DND-41 (cell line): ENCODE data around the gene FYB1.

Experiments
- ATAC-seq: fragments of 200-7000 bp; cut with Tn5 transposase; 3 replicates; pipeline ENCODE4 v1.9.1; 2021; ENCODE audit warnings: low read depth; ENCODE audit not compliant: insufficient read depth
- DNase-seq: peaks from one replicate; pipeline ENCODE4 v3.0.0-alpha.2; 2020
- H2AFZ ChIP-seq: 2 replicates; pipeline ENCODE4 v1.6.0; 2012; ENCODE audit warnings: low read depth, low read length
- H3K27ac ChIP-seq: 2 replicates; pipeline ENCODE4 v1.5.1; 2012; ENCODE audit warnings: low read length, inconsistent platforms
- H3K27me3 ChIP-seq: fragments of 200-600 bp; sonication (generic); 2 replicates; pipeline ENCODE4 v1.6.0; 2012; ENCODE audit warnings: low read length, mild to moderate bottlenecking, inconsistent platforms; ENCODE audit not compliant: insufficient read depth, poor library complexity
- H3K36me3 ChIP-seq: 2 replicates; pipeline ENCODE4 v1.5.1; 2012; ENCODE audit warnings: low read length, inconsistent platforms; ENCODE audit not compliant: insufficient read depth
- H3K4me1 ChIP-seq: 2 replicates; pipeline ENCODE4 v1.5.1; 2012; ENCODE audit warnings: mild to moderate bottlenecking, low read length; ENCODE audit not compliant: insufficient read depth
- H3K4me2 ChIP-seq: 2 replicates; pipeline ENCODE4 v1.6.0; 2012; ENCODE audit warnings: mild to moderate bottlenecking, moderate library complexity, low read length, inconsistent platforms; ENCODE audit not compliant: insufficient read depth
- H3K4me3 ChIP-seq, 2 experiments: fragments of 200-600 bp in 1 of 2; shearing (Covaris generic) in 1 of 2; 2 replicates each; pipeline ENCODE4 v1.5.1; 2012 to 2016; ENCODE audit warnings: inconsistent platforms in 2 of 2, low read length in 2 of 2, mild to moderate bottlenecking in 2 of 2, low read depth in 1 of 2, moderate library complexity in 1 of 2
- H3K79me2 ChIP-seq: 2 replicates; pipeline ENCODE4 v1.6.0; 2012; ENCODE audit warnings: low read length, inconsistent platforms; ENCODE audit not compliant: insufficient read depth
- H3K9ac ChIP-seq: 2 replicates; pipeline ENCODE4 v1.6.0; 2012; ENCODE audit warnings: low read depth, mild to moderate bottlenecking, inconsistent platforms, low read length, moderate library complexity
- H3K9me3 ChIP-seq: 2 replicates; pipeline ENCODE4 v1.5.1; 2012; ENCODE audit warnings: low read length, moderate library complexity, mild to moderate bottlenecking, inconsistent platforms; ENCODE audit not compliant: insufficient read depth, severe bottlenecking
- H4K20me1 ChIP-seq: 2 replicates; pipeline ENCODE4 v1.6.0; 2012; ENCODE audit warnings: low read length; ENCODE audit not compliant: insufficient read depth
- EZH2 ChIP-seq: IDR thresholded peaks from 3 replicates; pipeline ENCODE4 v1.6.1; 2012; ENCODE audit warnings: borderline replicate concordance, low read depth, mild to moderate bottlenecking, moderate library complexity, low read length, inconsistent platforms; ENCODE audit not compliant: severe bottlenecking
- TF ChIP-seq, protein P1 (sequence below): IDR thresholded peaks from 2 replicates; pipeline ENCODE4 v1.5.1; 2012; ENCODE audit warnings: borderline replicate concordance, low read length, moderate library complexity, mild to moderate bottlenecking; ENCODE audit not compliant: poor library complexity, severe bottlenecking; ENCODE audit errors: extremely low read depth

FYB1 gene

GRCh38 chr5:39226558-39226957, 7.2 kb upstream of the FYB1 start:
- H2AFZ ChIP-seq, result no peak overlapping the region
- no peaks in the 10 kb centered on the region for H3K36me3 ChIP-seq
- H3K27ac ChIP-seq, result no peak overlapping the region
- no peak for ATAC-seq
- peaks cover 8% of the 10 kb centered on the region for H3K4me1 ChIP-seq
- H3K79me2 ChIP-seq, result no peaks in the 10 kb centered on the region
- DNase-seq, result no peak
- H3K4me2 ChIP-seq, result no peak overlapping the region
- H3K27me3 ChIP-seq, result no peaks in the 10 kb centered on the region
- H4K20me1 ChIP-seq, result no peaks in the 10 kb centered on the region
- TF ChIP-seq, protein P1, sequence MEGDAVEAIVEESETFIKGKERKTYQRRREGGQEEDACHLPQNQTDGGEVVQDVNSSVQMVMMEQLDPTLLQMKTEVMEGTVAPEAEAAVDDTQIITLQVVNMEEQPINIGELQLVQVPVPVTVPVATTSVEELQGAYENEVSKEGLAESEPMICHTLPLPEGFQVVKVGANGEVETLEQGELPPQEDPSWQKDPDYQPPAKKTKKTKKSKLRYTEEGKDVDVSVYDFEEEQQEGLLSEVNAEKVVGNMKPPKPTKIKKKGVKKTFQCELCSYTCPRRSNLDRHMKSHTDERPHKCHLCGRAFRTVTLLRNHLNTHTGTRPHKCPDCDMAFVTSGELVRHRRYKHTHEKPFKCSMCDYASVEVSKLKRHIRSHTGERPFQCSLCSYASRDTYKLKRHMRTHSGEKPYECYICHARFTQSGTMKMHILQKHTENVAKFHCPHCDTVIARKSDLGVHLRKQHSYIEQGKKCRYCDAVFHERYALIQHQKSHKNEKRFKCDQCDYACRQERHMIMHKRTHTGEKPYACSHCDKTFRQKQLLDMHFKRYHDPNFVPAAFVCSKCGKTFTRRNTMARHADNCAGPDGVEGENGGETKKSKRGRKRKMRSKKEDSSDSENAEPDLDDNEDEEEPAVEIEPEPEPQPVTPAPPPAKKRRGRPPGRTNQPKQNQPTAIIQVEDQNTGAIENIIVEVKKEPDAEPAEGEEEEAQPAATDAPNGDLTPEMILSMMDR, result no peak
- no peak for TF ChIP-seq EZH2
- no peak overlapping the region for H3K4me3 ChIP-seq
- H3K9me3 ChIP-seq, result no peaks in the 10 kb centered on the region
- H3K9ac ChIP-seq, result no peak overlapping the region

DNA sequence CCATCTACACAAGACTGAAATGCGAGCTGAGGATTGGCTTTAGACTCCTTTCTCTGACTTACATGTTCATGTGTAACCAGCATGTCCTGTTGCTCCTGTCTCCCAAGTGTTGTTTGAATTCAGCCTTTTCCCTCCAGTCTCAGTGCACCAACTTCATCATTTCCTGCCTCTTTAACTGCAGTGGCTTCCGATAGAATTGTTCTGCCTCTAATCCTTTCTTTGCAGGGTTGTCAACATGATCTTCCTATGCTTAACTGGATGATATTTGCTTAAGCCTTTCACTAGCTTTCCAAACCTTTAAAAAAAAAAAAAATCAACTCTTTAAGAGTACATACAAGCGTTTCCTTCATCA, 6.7 kb upstream of the FYB1 start:
- Histone ChIP-seq H3K4me3 (no peak overlapping the region), H3K9me3 (no peaks in the 10 kb centered on the region), H3K4me1 (peaks cover 8% of the 10 kb centered on the region), H3K36me3 (no peaks in the 10 kb centered on the region), H3K4me2 (no peak overlapping the region), H4K20me1 (no peaks in the 10 kb centered on the region), H3K79me2 (no peaks in the 10 kb centered on the region), H2AFZ (peak overlapping the region; percentile 54), H3K27ac (peak overlapping the region; percentile 41), H3K9ac (no peak overlapping the region), H3K27me3 (no peaks in the 10 kb centered on the region)
- no peak for DNase-seq
- TF ChIP-seq EZH2, result no peak
- TF ChIP-seq, protein P1, result no peak
- no peak; the same call in 2 of the 3 replicates for ATAC-seq

DNA sequence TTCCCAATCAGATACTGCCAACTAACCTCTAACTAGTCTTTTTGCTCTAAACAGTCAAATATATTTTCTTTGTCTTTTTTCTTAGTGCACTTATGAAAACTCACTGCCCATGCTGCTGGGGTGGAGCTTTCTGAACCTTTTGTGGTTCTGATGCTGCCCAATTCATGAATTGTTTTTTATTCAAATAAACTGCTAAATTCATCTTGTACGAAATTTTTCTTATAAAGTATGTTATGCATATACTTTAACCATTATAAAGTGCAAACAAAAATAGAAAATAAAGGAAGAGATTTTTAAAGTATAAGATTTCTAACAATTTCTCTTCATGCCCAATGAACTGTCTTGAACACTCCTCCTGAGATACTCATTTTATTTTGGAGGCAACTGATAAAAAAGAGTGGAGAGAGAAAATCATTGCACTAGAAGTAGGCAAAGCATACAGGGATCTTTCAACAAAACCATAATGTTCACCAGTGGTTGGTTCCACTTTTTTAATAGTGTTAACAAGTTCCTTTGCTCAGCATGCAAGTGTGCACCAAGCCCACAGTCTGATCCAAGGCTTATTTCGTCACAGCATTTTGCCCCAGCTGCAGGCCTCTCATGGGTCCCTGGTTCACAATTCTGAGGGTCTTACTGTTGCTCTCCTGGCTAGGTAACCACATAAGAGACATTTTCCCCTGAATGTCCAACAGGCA, 6.2 kb upstream of the FYB1 start:
- Histone ChIP-seq H3K27me3 (no peaks in the 10 kb centered on the region), H3K36me3 (no peaks in the 10 kb centered on the region), H3K79me2 (no peaks in the 10 kb centered on the region), H3K27ac (peak overlapping the region; percentile 41), H3K4me2 (no peak overlapping the region), H3K9me3 (no peaks in the 10 kb centered on the region), H3K4me3 (no peak overlapping the region), H3K4me1 (peaks cover 8% of the 10 kb centered on the region), H3K9ac (no peak overlapping the region), H4K20me1 (no peaks in the 10 kb centered on the region), H2AFZ (peak overlapping the region; percentile 54)
- TF ChIP-seq, protein P1, result no peak
- no peak for TF ChIP-seq EZH2
- ATAC-seq (peak; percentile 54; the same call in 2 of the 3 replicates), DNase-seq (no peak)
